ENCODE data around the gene CXCL3.

- TF ChIP-seq POLR2AphosphoS5 (IDR thresholded peaks at IDR 0.05; ENCODE audit: low read depth) (no peak), GABPA (IDR thresholded peaks at IDR 0.05; ENCODE audit: low read depth) (no peak), SPI1 (IDR thresholded peaks at IDR 0.05; ENCODE audit: borderline replicate concordance, low read depth) (no peak)
- TF ChIP-seq, protein P1, sequence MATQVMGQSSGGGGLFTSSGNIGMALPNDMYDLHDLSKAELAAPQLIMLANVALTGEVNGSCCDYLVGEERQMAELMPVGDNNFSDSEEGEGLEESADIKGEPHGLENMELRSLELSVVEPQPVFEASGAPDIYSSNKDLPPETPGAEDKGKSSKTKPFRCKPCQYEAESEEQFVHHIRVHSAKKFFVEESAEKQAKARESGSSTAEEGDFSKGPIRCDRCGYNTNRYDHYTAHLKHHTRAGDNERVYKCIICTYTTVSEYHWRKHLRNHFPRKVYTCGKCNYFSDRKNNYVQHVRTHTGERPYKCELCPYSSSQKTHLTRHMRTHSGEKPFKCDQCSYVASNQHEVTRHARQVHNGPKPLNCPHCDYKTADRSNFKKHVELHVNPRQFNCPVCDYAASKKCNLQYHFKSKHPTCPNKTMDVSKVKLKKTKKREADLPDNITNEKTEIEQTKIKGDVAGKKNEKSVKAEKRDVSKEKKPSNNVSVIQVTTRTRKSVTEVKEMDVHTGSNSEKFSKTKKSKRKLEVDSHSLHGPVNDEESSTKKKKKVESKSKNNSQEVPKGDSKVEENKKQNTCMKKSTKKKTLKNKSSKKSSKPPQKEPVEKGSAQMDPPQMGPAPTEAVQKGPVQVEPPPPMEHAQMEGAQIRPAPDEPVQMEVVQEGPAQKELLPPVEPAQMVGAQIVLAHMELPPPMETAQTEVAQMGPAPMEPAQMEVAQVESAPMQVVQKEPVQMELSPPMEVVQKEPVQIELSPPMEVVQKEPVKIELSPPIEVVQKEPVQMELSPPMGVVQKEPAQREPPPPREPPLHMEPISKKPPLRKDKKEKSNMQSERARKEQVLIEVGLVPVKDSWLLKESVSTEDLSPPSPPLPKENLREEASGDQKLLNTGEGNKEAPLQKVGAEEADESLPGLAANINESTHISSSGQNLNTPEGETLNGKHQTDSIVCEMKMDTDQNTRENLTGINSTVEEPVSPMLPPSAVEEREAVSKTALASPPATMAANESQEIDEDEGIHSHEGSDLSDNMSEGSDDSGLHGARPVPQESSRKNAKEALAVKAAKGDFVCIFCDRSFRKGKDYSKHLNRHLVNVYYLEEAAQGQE (IDR thresholded peaks at IDR 0.05; ENCODE audit: insufficient replicate concordance, low read depth): no peak
- TF ChIP-seq, protein P2, sequence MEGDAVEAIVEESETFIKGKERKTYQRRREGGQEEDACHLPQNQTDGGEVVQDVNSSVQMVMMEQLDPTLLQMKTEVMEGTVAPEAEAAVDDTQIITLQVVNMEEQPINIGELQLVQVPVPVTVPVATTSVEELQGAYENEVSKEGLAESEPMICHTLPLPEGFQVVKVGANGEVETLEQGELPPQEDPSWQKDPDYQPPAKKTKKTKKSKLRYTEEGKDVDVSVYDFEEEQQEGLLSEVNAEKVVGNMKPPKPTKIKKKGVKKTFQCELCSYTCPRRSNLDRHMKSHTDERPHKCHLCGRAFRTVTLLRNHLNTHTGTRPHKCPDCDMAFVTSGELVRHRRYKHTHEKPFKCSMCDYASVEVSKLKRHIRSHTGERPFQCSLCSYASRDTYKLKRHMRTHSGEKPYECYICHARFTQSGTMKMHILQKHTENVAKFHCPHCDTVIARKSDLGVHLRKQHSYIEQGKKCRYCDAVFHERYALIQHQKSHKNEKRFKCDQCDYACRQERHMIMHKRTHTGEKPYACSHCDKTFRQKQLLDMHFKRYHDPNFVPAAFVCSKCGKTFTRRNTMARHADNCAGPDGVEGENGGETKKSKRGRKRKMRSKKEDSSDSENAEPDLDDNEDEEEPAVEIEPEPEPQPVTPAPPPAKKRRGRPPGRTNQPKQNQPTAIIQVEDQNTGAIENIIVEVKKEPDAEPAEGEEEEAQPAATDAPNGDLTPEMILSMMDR (IDR thresholded peaks at IDR 0.05; ENCODE audit: insufficient read depth, low read length): no peak
Measured at GRCh38 chr4:74038086-74038424, 434 bp downstream of the CXCL3 start.
